Right ventricle myocardium superior (tissue), 1 donor: ENCODE measurements around the gene INPP4B. TPM values are rescaled to one million over a fixed set of nuclear protein-coding genes. Genes with fewer than 3 reads are reported as not detected.

Experiments used
- ATAC-seq: fragments of 200-7000 bp; cut with Tn5 transposase; one replicate; pipeline ENCODE4 v1.9.1; 2020; ENCODE audit warnings: mild to moderate bottlenecking; ENCODE audit not compliant: poor library complexity
- DNase-seq: peaks from one replicate; pipeline ENCODE4 v3.0.0-alpha.2; 2020
- intact Hi-C: fragments of 100-400 bp; cut with DNase I; formaldehyde crosslinking; loops from one replicate; pipeline ENCODE4 v1.11.2; 2022
- total RNA-seq: library from RNA; stranded (reverse); fragmentation: NEBNext Ultra II Directional; extraction: Animal tissue kit (Norgen Biotek cat#: 25700); gene quantifications from one replicate; pipeline ENCODE4 v1.2.1, GENCODE V29; 2021
- donor health status: DM: no; HTN: yes; CAD: no; lungs with severe emphysema.

The INPP4B gene
- total RNA-seq, 1 donor from 2014 or later = 10.7 TPM

GRCh38 chr4:141999446-142000143 is 846.5 kb downstream of the INPP4B start:
- intact Hi-C loops = no loop called here
- no peak for DNase-seq
- no peak for ATAC-seq

GRCh38 chr4:141995056-141995455 is 851.0 kb downstream of the INPP4B start:
- DNase-seq (no peak), ATAC-seq (no peak)
- intact Hi-C loops = no loop called here

- ATAC-seq (no peak), DNase-seq (no peak)
- intact Hi-C loops = no loop called here
These were observed 868.7 kb downstream of the INPP4B start for GRCh38 chr4:141977433-141977832.
